NCI-H2196 (cell line): Measurements from ENCODE around the gene OR5AL1.
"Not testable (repeated sequence)": the region's sequence is repeated elsewhere in the genome, so short reads cannot be mapped to it uniquely, and the experiment has no call there.

Experiments
- DNase-seq: peaks from one replicate; lab custom pipeline; 2025; ENCODE audit not compliant: unreplicated experiment; lab: John Stamatoyannopoulos, UW

The OR5AL1 gene

DNA sequence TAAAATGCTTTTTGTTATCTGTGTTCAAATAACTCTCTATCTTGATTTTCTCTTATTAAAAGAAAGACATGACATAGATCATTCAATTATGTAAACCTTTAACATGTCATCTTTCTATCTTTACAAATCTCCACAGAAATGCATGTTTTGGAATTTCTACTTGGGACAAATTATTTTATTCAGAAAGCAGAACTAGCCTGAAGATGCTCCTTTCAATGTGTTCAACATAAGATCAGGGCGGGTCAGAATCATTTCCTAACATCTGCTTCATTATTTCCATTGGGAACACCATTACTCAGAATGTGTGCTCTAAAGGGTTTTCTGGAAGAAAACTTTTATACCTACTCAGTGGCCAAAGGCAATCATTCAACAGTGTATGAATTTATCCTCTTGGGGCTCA is at the start of gene OR5AL1:
OR5AL1 (plus strand) TSS at position 301 of the 400 bp plus-strand sequence.
- DNase-seq, result no peak

DNA sequence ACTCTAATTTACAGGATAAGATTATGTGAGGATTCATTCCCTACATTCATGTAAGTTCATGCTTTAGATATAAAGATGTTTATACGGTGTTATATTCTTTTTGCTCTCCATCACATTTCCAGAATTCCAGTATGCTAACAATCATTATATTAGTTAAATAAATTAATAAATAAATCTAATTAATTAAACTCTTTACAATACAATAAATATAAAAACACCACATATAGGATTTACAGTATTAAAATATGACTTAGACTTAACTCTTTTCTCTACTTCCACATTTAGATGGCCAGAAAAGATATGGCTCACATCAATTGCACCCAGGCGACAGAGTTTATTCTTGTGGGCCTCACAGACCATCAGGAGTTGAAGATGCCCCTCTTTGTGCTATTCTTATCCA is 37.2 kb upstream of the OR5AL1 start, which contains the start of gene OR8U1:
OR8U1 (plus strand) TSS at position 301 of the 400 bp plus-strand sequence; CDS start at position 301, 0 bp downstream.
- DNase-seq, result no peak

DNA sequence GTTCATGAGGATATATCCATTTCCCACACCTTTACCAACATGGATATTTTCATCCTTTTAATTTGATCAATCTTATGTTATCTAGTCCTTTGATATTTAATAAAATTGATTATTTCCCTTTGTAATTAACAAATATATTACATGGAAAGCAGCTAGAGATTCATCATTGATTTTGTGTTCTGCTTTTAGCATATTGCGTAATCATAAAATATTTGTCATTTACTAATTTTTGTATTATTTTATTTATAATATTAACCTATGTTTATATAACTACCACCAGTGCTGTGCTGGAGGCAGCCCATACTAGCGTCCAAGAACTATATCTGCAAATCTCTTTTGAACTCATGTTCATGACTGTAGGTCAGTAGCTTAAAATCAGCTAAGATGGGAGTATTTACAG is 32.4 kb upstream of the OR5AL1 start:
- DNase-seq, result no peak

DNA sequence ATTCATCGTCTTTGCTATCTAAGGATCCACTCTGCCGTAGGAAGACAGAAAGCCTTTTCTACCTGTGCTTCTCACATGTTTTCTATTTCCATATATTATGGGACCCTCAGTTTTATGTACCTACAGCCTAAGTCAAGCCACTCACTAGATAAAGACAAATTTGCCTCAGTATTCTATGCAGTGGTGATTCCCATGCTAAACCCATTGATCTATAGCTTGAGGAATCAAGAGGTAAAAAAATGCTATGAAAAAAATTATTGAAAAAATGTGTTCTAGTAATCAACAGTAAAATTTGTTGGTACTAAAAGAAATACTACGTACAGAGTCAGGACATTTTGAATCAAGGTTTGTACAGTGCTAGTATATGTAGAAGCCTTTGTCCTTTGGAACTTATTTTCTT is 18.1 kb upstream of the OR5AL1 start:
- DNase-seq, result no peak

DNA sequence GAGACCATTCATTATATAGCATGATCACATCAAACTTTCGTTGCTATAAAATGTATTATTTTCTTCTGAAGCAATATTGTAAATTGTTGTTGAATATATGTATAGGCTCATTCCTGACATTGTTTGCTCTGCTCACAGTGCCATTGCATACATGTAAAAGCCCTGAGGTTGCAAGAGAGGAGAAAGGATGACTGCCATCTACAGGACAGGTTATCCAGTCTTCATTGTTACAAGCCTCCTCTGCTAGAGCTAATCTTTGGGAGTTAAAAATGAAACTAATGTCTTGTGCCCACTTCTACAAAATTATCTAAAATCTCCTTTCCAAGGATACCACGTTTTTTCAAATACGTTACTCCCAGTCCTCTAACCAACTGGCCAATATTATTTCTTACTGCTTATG is 16.4 kb upstream of the OR5AL1 start:
- no peak for DNase-seq

DNA sequence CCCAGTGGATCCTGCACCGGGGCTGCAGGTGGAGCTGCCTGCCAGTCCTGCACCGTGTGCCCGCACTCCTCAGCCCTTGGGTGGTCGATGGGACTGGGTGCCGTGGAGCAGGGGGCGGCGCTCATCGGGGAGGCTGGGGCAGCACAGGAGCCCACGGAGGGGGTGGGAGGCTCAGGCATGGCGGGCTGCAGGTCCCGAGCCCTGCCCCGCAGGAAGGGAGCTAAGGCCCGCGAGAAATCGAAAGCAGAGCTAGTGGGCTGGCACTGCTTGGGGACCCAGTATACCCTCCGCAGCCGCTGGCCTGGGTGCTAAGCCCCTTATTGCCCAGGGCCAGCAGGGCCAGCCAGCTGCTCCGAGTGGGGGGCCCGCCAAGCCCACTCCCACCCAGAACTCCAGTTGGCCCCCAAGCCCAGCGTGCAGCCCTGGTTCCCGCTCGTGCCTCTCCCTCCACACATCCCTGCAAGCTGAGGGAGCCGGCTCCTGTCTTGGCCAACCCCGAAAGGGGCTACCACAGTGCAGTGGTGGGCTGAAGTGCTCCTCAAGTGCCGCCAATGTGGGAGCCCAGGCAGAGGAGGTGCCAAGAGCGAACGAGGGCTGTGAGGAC is 10.5 kb upstream of the OR5AL1 start:
- DNase-seq, result not testable (repeated sequence)

DNA sequence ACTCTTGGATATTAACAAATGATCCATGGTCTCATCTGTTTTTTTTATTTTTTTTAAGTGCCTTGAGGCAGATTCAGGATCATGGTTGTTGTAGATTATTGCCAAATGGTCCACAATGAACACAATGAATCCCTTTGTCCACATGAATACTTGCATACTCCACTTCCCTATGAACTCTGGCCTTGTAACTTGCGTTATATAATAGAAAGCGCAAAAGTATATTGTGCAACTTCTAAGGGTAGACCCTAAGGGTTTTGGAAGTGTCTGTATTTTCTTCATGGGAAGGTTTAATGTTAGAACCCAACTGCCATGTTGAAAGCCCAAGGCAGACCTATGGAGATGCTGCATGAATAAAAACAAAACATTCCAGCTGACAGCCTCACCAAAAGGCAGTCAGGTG is 8.1 kb upstream of the OR5AL1 start:
- DNase-seq, result no peak

DNA sequence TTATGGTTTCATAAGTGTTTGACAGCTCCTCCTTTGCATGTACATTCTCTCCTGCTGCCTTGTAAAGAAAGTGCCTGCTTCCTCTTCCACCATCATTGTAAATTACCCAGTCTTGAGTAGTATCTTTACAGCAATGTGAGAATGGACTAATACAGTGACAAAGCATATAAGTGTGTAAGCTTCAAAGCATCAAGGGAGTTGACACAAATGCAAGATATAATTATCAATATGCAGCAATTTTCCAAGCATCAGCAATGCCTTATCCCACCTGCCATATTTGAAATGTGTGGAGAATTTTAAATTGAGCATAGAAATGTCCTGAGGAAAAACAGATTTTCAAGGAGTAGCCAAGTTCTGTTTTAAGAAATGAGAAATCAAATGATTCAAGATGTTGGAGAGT is 1.7 kb upstream of the OR5AL1 start:
- DNase-seq, result no peak

DNA sequence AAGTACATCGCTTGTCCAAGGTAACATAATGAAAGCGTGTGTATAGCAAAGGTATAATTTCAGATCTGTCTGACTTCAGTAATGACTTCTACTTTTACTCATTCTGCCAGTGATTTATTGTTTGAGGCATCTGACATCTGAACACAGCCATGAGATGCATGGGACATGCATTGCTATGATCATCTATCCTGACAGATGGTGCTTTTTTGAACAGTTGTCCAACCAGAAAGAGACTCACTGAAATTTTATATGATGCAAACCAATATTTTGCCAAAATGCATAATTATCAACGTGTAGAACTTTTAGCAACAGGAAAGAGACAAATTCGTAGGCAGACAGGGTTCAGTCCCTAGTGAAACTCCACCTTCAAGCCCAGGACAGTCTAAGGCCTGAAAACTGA is 41.0 kb downstream of the OR5AL1 start:
- no peak for DNase-seq

DNA sequence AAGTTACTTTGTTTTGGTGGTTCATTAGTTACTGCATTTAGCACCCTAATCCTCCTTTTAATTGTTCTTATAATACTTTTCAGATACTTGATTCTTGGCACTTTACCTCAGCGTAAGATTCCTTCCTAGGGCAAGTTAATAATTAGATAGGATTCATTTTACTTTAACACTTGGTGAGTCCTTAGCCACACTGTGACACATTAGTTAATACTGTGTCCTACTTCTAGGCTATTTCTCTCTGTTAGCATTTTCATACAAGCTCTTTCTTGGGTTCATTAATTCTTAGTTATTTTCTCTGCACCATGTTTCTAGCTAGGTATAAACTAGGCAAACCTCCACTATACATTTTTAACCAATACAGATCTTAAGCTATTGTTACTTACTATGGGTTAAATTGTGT is 44.6 kb downstream of the OR5AL1 start:
- no peak for DNase-seq
